Measurements from ENCODE around the gene LBHD2. TPM values are rescaled to one million over a fixed set of nuclear protein-coding genes. Genes with fewer than 3 reads are reported as not detected.
"Not testable (repeated sequence)": the region's sequence is repeated elsewhere in the genome, so short reads cannot be mapped to it uniquely, and the experiment has no call there.

The LBHD2 gene
- total RNA-seq, 1 donor from 2014 or later: not detected

GRCh38 chr14:103115086-103115679 lies 31.2 kb downstream of the LBHD2 start:
- Histone ChIP-seq H3K4me3 (peak overlapping the region in 1 of 2 donors; percentile 9), H3K27ac (peak overlapping the region; percentile 71), H3K4me1 (peaks cover 56% of the 10 kb centered on the region)
- TF ChIP-seq CTCF (IDR thresholded peaks at IDR 0.05): peak in 1 of 3 experiments; percentile 1
- H3K9me3 ChIP-seq; intact Hi-C loops (cut with DNase I); H3K36me3 ChIP-seq; DNase-seq (ENCODE audit: extremely low spot score in 2 of 2); H3K27me3 ChIP-seq: not testable (repeated sequence)

- Histone ChIP-seq H3K27ac (peak overlapping the region; percentile 71), H3K27me3 (no peaks in the 10 kb centered on the region), H3K36me3 (no peaks in the 10 kb centered on the region), H3K9me3 (no peaks in the 10 kb centered on the region), H3K4me3 (no peak overlapping the region), H3K4me1 (peaks cover 54% of the 10 kb centered on the region)
- TF ChIP-seq CTCF (IDR thresholded peaks at IDR 0.05) (no peak), POLR2A (IDR thresholded peaks at IDR 0.05) (no peak), POLR2AphosphoS5 (IDR thresholded peaks at IDR 0.05; ENCODE audit: insufficient read depth in 1 of 2, low read depth in 1 of 2) (no peak)
- intact Hi-C loops (cut with DNase I): no loop called here
- DNase-seq (ENCODE audit: extremely low spot score in 2 of 2): no peak
Observed at GRCh38 chr14:103115845-103116572, 32.0 kb downstream of the LBHD2 start.

- Histone ChIP-seq H3K36me3 (no peaks in the 10 kb centered on the region), H3K27ac (no peak overlapping the region), H3K27me3 (no peaks in the 10 kb centered on the region), H3K9me3 (no peaks in the 10 kb centered on the region), H3K4me1 (peaks cover 54% of the 10 kb centered on the region), H3K4me3 (no peak overlapping the region)
- intact Hi-C loops (cut with DNase I): no loop called here
- TF ChIP-seq POLR2AphosphoS5 (IDR thresholded peaks at IDR 0.05; ENCODE audit: insufficient read depth in 1 of 2, low read depth in 1 of 2) (no peak), POLR2A (IDR thresholded peaks at IDR 0.05) (no peak), CTCF (IDR thresholded peaks at IDR 0.05) (no peak)
- DNase-seq (ENCODE audit: extremely low spot score in 2 of 2): no peak
Observed at GRCh38 chr14:103116636-103117035, 32.6 kb downstream of the LBHD2 start.

- H3K27me3 ChIP-seq; intact Hi-C loops (cut with DNase I); H3K9me3 ChIP-seq; H3K36me3 ChIP-seq; DNase-seq (ENCODE audit: extremely low spot score in 2 of 2); H3K4me3 ChIP-seq; H3K27ac ChIP-seq: not testable (repeated sequence)
- peaks cover 54% of the 10 kb centered on the region for H3K4me1 ChIP-seq
Observed at GRCh38 chr14:103117499-103117898, 33.5 kb downstream of the LBHD2 start.

GRCh38 chr14:103118018-103118662 lies 34.1 kb downstream of the LBHD2 start:
- DNase-seq (ENCODE audit: extremely low spot score in 2 of 2): no peak
- H3K4me1 ChIP-seq: peaks cover 59% of the 10 kb centered on the region
- intact Hi-C loops (cut with DNase I): no loop called here

More at GRCh38 chr14:103118018-103118662, 34.1 kb downstream of the LBHD2 start:
- TF ChIP-seq CTCF (IDR thresholded peaks at IDR 0.05) (no peak), POLR2AphosphoS5 (IDR thresholded peaks at IDR 0.05; ENCODE audit: insufficient read depth in 1 of 2, low read depth in 1 of 2) (no peak), POLR2A (IDR thresholded peaks at IDR 0.05) (no peak)
- H3K27me3 ChIP-seq: no peaks in the 10 kb centered on the region
- peak overlapping the region; percentile 76 for H3K27ac ChIP-seq
- H3K9me3 ChIP-seq: no peaks in the 10 kb centered on the region
- H3K36me3 ChIP-seq: no peaks in the 10 kb centered on the region
- H3K4me3 ChIP-seq: no peak overlapping the region

Measured in vagina (tissue), 2 donors.